K562 (cell line): ENCODE data around the gene MATCAP1. TPM values are rescaled to one million over a fixed set of nuclear protein-coding genes. Genes with fewer than 3 reads are reported as not detected.

Experiments used
- CEBPG ChIP-seq, 3 experiments: fragments of 200-800 bp in 1 of 3; sonication (Bioruptor generic) in 1 of 3; sonication (generic) in 1 of 3; formaldehyde crosslinking in 1 of 3; IDR thresholded peaks in 2 of 3; conservative IDR thresholded peaks in 1 of 3; 2 replicates each; pipeline versions ENCODE4 v1.6.1 to v1.8.0; 2016 to 2022; ENCODE audit warnings: missing compliant biosample characterization in 2 of 3, missing genetic modification characterization in 2 of 3, mild to moderate bottlenecking in 1 of 3, missing genetic modification reagents in 1 of 3
- CREB3L1 ChIP-seq: fragments of 450-650 bp; IDR thresholded peaks from 2 replicates; pipeline ENCODE4 v1.6.1; 2014; ENCODE audit warnings: low read depth, mild to moderate bottlenecking, moderate library complexity, borderline replicate concordance
- FOXO4 ChIP-seq: fragments of 450-650 bp; formaldehyde crosslinking; IDR thresholded peaks from 2 replicates; pipeline ENCODE4 v1.4.0; 2020; ENCODE audit warnings: mild to moderate bottlenecking, moderate library complexity
- HDAC6 ChIP-seq: IDR thresholded peaks from 2 replicates; pipeline ENCODE4 v1.6.1; 2012; ENCODE audit warnings: low read depth, mild to moderate bottlenecking, control low read depth, inconsistent platforms, low read length, moderate library complexity
- RFX7 ChIP-seq: fragments of 250-450 bp; sonication (Bioruptor Pico); IDR thresholded peaks from 2 replicates; pipeline ENCODE4 v1.5.1; 2021; ENCODE audit warnings: mild to moderate bottlenecking
- TEAD4 ChIP-seq, 2 experiments: sonication (generic) in 1 of 2; formaldehyde crosslinking in 1 of 2; IDR thresholded peaks; 2 replicates each; pipeline versions ENCODE4 v1.6.1 to v1.8.0; 2012 to 2022; ENCODE audit warnings: borderline replicate concordance in 1 of 2, inconsistent platforms in 1 of 2, low read length in 1 of 2, mild to moderate bottlenecking in 1 of 2, missing genetic modification reagents in 1 of 2
- ZKSCAN3 ChIP-seq: fragments of 250-450 bp; sonication (Bioruptor Pico); IDR thresholded peaks from 2 replicates; pipeline ENCODE4 v1.4.0; 2020
- polyA plus RNA-seq, 8 experiments: library from polyadenylated mRNA; depleted of rRNA in 4 of 8; stranded (reverse) in 5 of 8; unstranded in 3 of 8; fragments of >200 nt; fragmentation: Nextera tagmentation in 2 of 8; fragmentation: Illumina TruSeq in 1 of 8; extraction: Ambion mirVana in 2 of 8; extraction: Trizol in 1 of 8; gene quantifications; 2 replicates each; pipeline versions ENCODE4 v1.2.1 to v1.2.3, GENCODE V29; 2011 to 2014; ENCODE audit warnings: inconsistent platforms in 1 of 8, missing spikeins in 1 of 8
- total RNA-seq, 7 experiments: library from RNA; depleted of rRNA in 6 of 7; stranded (reverse); fragments of >200 nt in 6 of 7; fragmentation: Illumina TruSeq in 2 of 7; extraction: Trizol in 2 of 7; gene quantifications; 2 replicates each; pipeline versions ENCODE4 v1.2.1 to v1.2.3, GENCODE V29; 2011 to 2021; ENCODE audit warnings: low replicate concordance in 1 of 7
- TF ChIP-seq, protein P1 (sequence below), 2 experiments: fragments of 450-650 bp; IDR thresholded peaks; 2 replicates each; pipeline ENCODE4 v1.6.1; 2016; ENCODE audit warnings: mild to moderate bottlenecking in 2 of 2, borderline replicate concordance in 1 of 2, low read depth in 1 of 2, moderate library complexity in 1 of 2
- TF ChIP-seq, protein P2 (sequence below): sonication (generic); formaldehyde crosslinking; IDR thresholded peaks from 2 replicates; pipeline ENCODE4 v1.8.0; 2022; ENCODE audit warnings: mild to moderate bottlenecking, low read depth, missing genetic modification reagents

MATCAP1 gene
- total and polyA plus RNA-seq, 9 of the 15 experiments (the other 6 are each of a cell fraction or from before 2014, with no cell fraction given): 3.4 to 20.5 (median 10.3) TPM

DNA sequence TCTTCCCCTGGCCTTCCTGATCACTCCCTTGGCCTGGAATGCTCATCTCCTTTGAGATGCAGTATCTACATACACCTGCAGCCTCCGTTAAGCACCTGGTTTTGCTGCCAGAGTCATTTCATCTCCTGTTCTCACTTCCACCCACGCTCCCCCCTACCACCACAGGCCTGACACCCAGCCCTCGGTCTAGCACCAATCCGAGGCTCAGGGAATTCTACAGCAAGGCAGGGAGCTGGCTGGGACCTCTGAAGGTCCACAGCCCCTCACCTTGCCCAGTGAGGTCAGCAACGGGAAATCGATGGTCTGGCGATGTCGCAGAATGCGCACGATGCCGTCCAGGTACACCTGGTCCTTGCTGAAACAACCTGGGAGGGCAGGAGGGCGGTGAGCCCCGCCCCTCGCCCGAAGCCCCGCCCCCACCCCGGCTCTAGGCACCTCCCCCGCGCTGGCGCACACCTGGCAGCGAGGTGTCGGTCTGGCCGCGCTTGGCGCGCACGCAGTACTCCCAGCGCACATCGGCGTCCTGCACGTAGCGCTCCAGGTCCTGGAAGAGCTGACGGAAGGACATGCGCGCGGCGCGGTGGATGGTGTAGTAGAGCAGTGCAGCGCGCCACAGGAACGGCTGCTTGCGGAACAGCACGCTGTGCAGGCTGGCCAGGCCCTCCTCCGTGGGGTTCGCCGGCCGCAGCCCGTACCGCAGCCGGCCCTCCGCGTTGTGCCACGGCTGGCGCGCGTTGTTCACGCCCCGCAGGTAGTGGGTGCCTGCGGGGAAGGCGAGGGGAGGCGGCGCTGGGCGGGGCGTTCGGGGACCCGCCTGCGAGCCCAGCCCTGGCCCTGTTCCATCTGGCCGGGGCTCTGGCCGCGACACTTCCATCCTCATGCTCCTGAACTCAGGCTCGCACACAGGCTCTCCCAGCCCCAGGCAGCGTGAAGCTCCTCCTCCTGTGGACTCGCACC is 5.7 kb downstream of the MATCAP1 start (continued):
- TF ChIP-seq FOXO4: no peak
- TF ChIP-seq, protein P1, sequence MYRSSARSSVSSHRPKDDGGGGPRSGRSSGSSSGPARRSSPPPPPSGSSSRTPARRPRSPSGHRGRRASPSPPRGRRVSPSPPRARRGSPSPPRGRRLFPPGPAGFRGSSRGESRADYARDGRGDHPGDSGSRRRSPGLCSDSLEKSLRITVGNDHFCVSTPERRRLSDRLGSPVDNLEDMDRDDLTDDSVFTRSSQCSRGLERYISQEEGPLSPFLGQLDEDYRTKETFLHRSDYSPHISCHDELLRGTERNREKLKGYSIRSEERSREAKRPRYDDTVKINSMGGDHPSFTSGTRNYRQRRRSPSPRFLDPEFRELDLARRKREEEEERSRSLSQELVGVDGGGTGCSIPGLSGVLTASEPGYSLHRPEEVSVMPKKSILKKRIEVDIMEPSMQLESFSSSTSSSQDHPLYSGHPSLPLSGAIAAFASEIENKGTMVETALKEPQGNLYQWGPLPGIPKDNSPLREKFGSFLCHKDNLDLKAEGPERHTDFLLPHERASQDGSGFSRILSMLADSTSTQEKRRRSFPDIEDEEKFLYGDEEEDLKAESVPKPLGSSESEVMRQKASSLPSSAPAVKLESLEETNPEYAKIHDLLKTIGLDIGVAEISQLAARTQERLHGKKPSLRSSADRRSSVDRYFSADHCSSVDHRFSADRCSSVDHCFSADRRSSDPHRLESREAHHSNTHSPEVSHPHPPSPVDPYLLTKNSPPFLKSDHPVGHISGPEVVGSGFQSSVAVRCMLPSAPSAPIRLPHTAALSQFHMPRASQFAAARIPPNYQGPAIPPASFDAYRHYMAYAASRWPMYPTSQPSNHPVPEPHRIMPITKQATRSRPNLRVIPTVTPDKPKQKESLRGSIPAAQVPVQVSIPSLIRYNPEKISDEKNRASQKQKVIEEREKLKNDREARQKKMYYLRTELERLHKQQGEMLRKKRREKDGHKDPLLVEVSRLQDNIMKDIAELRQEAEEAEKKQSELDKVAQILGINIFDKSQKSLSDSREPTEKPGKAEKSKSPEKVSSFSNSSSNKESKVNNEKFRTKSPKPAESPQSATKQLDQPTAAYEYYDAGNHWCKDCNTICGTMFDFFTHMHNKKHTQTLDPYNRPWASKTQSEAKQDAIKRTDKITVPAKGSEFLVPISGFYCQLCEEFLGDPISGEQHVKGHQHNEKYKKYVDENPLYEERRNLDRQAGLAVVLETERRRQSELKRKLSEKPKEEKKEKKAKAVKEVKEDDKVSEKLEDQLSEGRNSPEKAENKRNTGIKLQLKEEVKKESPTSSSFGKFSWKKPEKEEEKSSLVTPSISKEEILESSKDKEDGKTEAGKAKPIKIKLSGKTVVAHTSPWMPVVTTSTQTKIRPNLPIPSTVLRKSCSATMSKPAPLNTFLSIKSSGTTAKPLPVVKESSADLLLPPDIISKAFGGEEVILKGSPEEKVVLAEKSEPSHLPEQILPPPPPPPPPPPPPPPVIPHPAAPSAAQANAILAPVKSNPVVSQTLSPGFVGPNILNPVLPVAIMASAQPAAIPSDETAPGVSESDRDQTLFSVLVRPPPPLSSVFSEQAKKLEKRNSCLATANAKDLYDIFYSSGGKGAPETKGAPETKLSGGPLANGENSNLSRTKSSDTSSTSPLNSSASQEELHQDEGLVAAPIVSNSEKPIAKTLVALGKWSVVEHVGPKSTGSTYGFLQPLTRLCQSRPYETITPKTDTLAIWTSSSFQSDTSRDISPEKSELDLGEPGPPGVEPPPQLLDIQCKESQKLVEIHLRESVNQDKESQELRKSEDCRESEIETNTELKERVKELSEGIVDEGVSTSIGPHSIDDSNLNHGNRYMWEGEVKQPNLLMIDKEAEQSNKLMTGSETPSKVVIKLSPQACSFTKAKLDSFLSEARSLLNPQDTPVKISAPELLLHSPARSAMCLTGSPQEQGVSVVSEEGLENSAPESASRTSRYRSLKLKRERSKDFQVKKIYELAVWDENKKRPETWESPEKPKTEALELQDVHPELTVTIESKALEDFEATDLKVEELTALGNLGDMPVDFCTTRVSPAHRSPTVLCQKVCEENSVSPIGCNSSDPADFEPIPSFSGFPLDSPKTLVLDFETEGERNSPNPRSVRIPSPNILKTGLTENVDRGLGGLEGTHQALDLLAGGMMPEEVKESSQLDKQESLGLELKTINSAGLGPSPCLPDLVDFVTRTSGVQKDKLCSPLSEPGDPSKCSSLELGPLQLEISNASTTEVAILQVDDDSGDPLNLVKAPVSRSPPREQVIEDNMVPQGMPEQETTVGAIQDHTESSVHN (IDR thresholded peaks at IDR 0.05; ENCODE audit: borderline replicate concordance in 1 of 2, low read depth in 1 of 2): no peak
- no peak for TF ChIP-seq HDAC6
- 0 out of 2 replicates have a peak, but pooled peaks have one; percentile 6 for TF ChIP-seq CEBPG (CRISPR knock-in tag; IDR thresholded peaks at IDR 0.05)
- TF ChIP-seq CEBPG (tag; conservative IDR thresholded peaks at IDR 0.05 in 1 of 2, IDR thresholded peaks at IDR 0.05 in 1 of 2): no peak
- TF ChIP-seq CREB3L1: no peak
- TF ChIP-seq ZKSCAN3 (CRISPR knock-in tag): no peak
- no peak for TF ChIP-seq TEAD4 (IDR thresholded peaks at IDR 0.05; ENCODE audit: low read length)
- no peak for TF ChIP-seq TEAD4 (CRISPR knock-in tag; IDR thresholded peaks at IDR 0.05; ENCODE audit: borderline replicate concordance)
- TF ChIP-seq RFX7 (CRISPR knock-in tag): no peak
- TF ChIP-seq, protein P2, sequence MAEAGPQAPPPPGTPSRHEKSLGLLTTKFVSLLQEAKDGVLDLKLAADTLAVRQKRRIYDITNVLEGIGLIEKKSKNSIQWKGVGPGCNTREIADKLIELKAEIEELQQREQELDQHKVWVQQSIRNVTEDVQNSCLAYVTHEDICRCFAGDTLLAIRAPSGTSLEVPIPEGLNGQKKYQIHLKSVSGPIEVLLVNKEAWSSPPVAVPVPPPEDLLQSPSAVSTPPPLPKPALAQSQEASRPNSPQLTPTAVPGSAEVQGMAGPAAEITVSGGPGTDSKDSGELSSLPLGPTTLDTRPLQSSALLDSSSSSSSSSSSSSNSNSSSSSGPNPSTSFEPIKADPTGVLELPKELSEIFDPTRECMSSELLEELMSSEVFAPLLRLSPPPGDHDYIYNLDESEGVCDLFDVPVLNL: no peak
